AG09309 (cell line): ENCODE measurements around the gene CDK15.

Experiments used
- DNase-seq: peaks from one replicate; pipeline ENCODE4 v3.0.0-alpha.2; 2010; ENCODE audit warnings: low read depth
- H3K4me3 ChIP-seq: 2 replicates; pipeline ENCODE4 v1.5.1; 2011; ENCODE audit warnings: mild to moderate bottlenecking, low read depth, low read length, moderate library complexity; ENCODE audit not compliant: control insufficient read depth
- TF ChIP-seq, protein P1 (sequence below): IDR thresholded peaks from 2 replicates; pipeline ENCODE4 v1.5.1; 2011; ENCODE audit warnings: mild to moderate bottlenecking, low read depth, low read length, inconsistent platforms; ENCODE audit not compliant: insufficient read depth, control insufficient read depth; ENCODE audit errors: missing control alignments

Gene CDK15

GRCh38 chr2:201931951-201932350, 125.6 kb downstream of the CDK15 start:
- H3K4me3 ChIP-seq = no peak overlapping the region
- TF ChIP-seq, protein P1, sequence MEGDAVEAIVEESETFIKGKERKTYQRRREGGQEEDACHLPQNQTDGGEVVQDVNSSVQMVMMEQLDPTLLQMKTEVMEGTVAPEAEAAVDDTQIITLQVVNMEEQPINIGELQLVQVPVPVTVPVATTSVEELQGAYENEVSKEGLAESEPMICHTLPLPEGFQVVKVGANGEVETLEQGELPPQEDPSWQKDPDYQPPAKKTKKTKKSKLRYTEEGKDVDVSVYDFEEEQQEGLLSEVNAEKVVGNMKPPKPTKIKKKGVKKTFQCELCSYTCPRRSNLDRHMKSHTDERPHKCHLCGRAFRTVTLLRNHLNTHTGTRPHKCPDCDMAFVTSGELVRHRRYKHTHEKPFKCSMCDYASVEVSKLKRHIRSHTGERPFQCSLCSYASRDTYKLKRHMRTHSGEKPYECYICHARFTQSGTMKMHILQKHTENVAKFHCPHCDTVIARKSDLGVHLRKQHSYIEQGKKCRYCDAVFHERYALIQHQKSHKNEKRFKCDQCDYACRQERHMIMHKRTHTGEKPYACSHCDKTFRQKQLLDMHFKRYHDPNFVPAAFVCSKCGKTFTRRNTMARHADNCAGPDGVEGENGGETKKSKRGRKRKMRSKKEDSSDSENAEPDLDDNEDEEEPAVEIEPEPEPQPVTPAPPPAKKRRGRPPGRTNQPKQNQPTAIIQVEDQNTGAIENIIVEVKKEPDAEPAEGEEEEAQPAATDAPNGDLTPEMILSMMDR = no peak
- DNase-seq = peak; percentile 57

DNA sequence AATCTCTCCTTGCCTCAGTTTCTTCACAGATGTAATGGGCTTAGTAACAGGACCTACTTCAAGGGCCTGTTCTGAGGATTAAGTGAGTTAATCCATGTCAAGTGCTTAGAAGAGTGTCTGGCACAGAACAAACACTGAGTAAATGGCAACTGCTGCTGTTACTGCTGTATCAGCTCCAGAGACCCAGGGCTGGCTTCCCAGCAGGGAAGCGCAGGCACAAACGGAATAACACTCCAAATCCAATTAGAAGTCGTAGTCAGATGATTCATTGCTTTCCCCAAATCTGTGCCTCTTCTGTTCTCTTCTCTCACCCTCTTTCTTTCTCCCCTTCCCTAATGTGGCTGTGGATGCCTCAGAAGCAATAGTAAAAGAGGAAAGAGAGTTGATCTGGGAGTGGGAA, 126.2 kb downstream of the CDK15 start:
- TF ChIP-seq, protein P1 = no peak
- DNase-seq = no peak
- no peak overlapping the region for H3K4me3 ChIP-seq

DNA sequence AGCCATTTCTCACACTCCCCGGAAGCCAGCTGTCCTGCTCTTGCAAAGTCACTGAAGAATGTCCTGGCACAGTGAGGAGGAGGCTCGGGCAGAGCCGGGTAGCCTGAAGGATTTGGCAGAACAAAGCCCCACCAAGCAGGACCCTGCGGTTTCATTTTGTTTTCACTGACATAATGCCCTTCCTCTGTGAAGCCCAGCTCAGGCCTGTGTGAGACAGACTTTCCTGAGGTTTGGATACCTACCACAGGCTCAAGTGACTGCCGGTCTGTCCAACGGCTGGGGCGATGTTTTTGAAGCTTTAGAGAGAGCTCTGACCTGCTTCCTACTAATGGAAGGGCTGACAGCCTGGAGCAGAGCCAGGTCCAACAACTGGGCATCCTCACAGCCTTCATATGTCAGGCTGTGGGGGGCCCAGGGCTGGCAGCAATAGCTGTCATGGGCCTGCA, 127.5 kb downstream of the CDK15 start:
- no peak overlapping the region for H3K4me3 ChIP-seq
- no peak for DNase-seq
- TF ChIP-seq, protein P1 = no peak

- DNase-seq = no peak
- H3K4me3 ChIP-seq = no peak overlapping the region
- TF ChIP-seq, protein P1 = no peak
Observed at GRCh38 chr2:201936817-201937216, 130.5 kb downstream of the CDK15 start.

DNA sequence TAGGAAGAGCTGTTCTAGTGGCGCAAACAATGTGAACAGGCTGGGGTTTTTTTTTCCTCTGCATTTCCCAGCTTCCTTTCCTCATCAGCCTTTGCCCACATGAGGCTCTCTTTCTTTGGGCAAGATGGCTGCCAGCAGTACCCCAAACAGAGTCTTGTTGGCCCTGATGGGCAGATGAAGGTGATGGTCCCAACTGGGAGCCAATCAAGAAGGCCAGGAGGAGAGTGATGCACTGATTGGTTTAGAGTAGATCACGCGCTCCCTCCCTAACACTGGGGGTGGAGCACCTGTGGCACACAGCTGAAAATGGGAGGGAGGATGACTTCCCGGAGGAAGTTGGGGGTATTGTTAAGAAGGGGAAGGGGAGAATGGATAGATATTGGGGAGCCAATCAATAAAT, 131.0 kb downstream of the CDK15 start:
- TF ChIP-seq, protein P1 = no peak
- no peak for DNase-seq
- no peak overlapping the region for H3K4me3 ChIP-seq

DNA sequence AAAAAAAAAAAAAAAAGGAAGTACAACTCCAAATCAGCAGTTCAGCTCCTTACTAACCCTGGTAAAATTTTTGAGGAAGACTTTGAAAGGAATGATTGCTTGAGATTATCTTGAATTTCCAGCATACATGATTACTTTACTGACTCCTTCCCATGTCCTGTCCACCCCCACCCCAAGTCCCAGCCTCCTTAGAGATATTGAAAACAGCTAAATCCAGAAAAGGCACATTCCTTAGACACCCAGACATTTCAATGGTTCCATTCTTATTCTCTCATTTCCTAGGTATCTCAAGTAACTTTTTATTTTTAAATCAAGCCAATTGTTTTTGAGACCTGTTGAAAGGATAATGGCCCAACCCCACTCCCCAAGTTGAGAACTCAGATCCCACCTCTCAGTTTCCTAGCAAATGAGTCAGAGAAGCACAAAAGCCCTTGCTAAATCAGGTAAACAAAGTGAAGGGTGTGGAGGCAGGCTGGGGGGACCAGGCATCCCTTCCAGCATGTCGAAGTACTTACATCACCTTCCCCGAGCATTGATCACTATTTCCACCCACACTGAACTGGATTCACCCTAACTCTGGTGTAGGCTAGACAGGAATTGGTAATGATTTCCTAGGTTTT, 131.9 kb downstream of the CDK15 start:
- DNase-seq = no peak
- no peak overlapping the region for H3K4me3 ChIP-seq
- TF ChIP-seq, protein P1 = no peak

- no peak for DNase-seq
- TF ChIP-seq, protein P1 = no peak
- no peak overlapping the region for H3K4me3 ChIP-seq
Observed at GRCh38 chr2:201938781-201939180, 132.4 kb downstream of the CDK15 start.
